ENCODE measurements around the gene NAAA. TPM values are rescaled to one million over a fixed set of nuclear protein-coding genes. Genes with fewer than 3 reads are reported as not detected.
"Not testable (repeated sequence)": the region's sequence is repeated elsewhere in the genome, so short reads cannot be mapped to it uniquely, and the experiment has no call there.

The NAAA gene
- total and polyA plus RNA-seq, 2 experiments from 2014 or later: 7.5 to 24.8 TPM

DNA sequence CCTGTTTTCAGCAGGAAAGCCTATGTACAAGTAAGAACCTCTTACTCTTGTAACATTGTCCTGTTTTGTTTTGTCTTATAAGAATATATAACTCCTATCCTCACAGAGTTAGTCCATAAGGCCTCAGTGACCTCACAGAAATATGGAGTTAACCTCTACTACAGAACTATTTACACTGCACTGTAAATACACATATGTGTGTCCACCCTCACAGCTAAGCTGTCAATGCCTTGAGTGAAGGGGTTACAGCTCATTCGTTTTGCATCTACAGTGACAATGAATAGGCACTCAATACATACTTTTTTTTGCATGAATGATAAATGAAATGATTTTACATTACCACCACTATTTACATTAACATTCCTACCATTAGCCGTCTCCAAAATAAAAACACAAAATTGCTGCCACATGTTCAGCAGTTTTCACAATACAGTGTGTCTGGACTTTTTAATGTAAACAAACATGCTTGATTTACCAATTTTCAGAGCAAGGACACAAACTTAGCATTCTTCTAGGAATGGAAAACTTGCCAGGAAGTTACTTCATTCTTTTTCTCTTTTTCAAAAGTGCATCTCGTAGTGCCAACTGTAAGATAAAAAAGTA lies 9.5 kb upstream of the NAAA start:
- DNase-seq (ENCODE audit: low read depth in 1 of 2, low spot score in 1 of 2): no peak
- H3K9me3 ChIP-seq (ENCODE audit: low read depth): no peaks in the 10 kb centered on the region
- peaks cover 64% of the 10 kb centered on the region for H3K36me3 ChIP-seq
- no peaks in the 10 kb centered on the region for H3K27me3 ChIP-seq
- H3K4me1 ChIP-seq (ENCODE audit: low read depth): no peaks in the 10 kb centered on the region
- no peak overlapping the region for H3K4me3 ChIP-seq
- no peak overlapping the region for H3K27ac ChIP-seq
- no peak for TF ChIP-seq CTCF (IDR thresholded peaks at IDR 0.05; ENCODE audit: low read depth, low read length)

DNA sequence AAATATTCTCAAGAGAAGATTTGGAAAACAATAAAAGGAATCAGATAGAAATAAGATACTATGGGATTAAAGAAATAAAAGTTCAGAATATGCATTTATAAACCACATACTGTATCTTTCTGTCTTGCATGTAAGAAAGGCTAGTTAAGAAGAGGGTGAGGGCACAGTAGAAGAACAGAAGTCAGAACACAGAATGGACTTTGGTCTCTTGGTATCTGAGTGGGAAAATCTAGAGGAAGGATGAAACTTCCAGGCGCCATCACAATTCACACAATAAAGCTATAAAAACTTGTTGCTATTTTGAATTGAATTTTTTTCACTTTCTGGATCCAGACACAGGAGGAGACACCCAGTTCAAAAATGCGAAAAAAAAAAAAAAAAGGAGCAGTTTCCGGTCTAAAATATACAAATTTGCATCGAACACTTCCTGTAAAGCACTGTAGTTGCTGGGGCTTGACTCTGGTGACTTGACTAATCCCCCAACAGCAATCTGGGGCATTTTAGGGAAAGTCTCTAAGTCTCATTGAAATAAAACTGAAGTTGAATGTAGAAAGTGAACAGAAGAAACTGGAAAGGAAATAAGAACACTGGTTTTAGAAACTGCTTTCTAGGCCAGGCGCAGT lies 8.1 kb upstream of the NAAA start:
- Histone ChIP-seq H3K27ac (no peak overlapping the region), H3K4me3 (no peak overlapping the region), H3K36me3 (peaks cover 61% of the 10 kb centered on the region), H3K9me3 (ENCODE audit: low read depth) (no peaks in the 10 kb centered on the region), H3K4me1 (ENCODE audit: low read depth) (no peaks in the 10 kb centered on the region), H3K27me3 (no peaks in the 10 kb centered on the region)
- DNase-seq (ENCODE audit: low read depth in 1 of 2, low spot score in 1 of 2): no peak
- TF ChIP-seq CTCF (IDR thresholded peaks at IDR 0.05; ENCODE audit: low read depth, low read length): no peak

- DNase-seq (ENCODE audit: low read depth in 1 of 2, low spot score in 1 of 2): peak; percentile 58 to 63
- no peak overlapping the region for H3K27ac ChIP-seq
- TF ChIP-seq CTCF (IDR thresholded peaks at IDR 0.05; ENCODE audit: low read depth, low read length): no peak
Measured at GRCh38 chr4:75939890-75940691, 722 bp downstream of the NAAA start.

GRCh38 chr4:75935628-75936027 lies 5.2 kb downstream of the NAAA start:
- no peak for DNase-seq (ENCODE audit: low read depth in 1 of 2, low spot score in 1 of 2)
- Histone ChIP-seq H3K27me3 (peaks cover 3% of the 10 kb centered on the region), H3K4me3 (no peak overlapping the region), H3K4me1 (ENCODE audit: low read depth) (no peaks in the 10 kb centered on the region), H3K27ac (no peak overlapping the region), H3K9me3 (ENCODE audit: low read depth) (no peaks in the 10 kb centered on the region), H3K36me3 (no peaks in the 10 kb centered on the region)
- no peak for TF ChIP-seq CTCF (IDR thresholded peaks at IDR 0.05; ENCODE audit: low read depth, low read length)

More at GRCh38 chr4:75939890-75940691, 722 bp downstream of the NAAA start:
- H3K36me3 ChIP-seq: no peaks in the 10 kb centered on the region
- H3K27me3 ChIP-seq: peaks cover 9% of the 10 kb centered on the region
- peak overlapping the region; percentile 77 for H3K4me3 ChIP-seq
- no peaks in the 10 kb centered on the region for H3K9me3 ChIP-seq (ENCODE audit: low read depth)
- no peaks in the 10 kb centered on the region for H3K4me1 ChIP-seq (ENCODE audit: low read depth)

DNA sequence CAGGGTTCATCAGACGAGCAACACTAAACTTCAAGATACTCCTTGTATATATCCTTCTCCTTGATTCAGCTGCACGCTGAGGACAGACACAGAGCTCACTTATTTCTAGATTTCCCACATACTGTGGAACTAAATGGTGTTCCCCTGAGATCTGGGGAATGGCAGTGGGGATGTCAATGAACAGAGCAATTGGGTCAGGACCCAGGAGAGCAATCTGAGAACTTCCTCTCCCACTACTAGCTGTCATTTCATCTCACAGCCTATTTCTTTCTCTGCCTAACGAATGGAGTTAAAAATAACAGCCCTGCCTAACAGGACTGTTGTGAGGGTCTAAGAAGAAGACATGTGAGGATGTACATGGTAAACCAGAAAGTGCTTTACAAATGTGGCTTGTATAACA lies 10.7 kb downstream of the NAAA start:
- Histone ChIP-seq H3K4me3 (no peak overlapping the region), H3K36me3 (no peaks in the 10 kb centered on the region), H3K4me1 (ENCODE audit: low read depth) (no peaks in the 10 kb centered on the region), H3K27me3 (no peaks in the 10 kb centered on the region), H3K27ac (no peak overlapping the region), H3K9me3 (ENCODE audit: low read depth) (no peaks in the 10 kb centered on the region)
- peak in 1 of 2 donors; percentile 3 for DNase-seq (ENCODE audit: low read depth in 1 of 2, low spot score in 1 of 2)
- no peak for TF ChIP-seq CTCF (IDR thresholded peaks at IDR 0.05; ENCODE audit: low read depth, low read length)

GRCh38 chr4:75924916-75925315 lies 15.9 kb downstream of the NAAA start:
- not testable (repeated sequence) for H3K9me3 ChIP-seq (ENCODE audit: low read depth); H3K4me3 ChIP-seq; H3K27ac ChIP-seq; DNase-seq (ENCODE audit: low read depth in 1 of 2, low spot score in 1 of 2); H3K4me1 ChIP-seq (ENCODE audit: low read depth); H3K36me3 ChIP-seq; H3K27me3 ChIP-seq
